HG03558 (cell line): ENCODE results near the gene FRA10AC1.

Source experiments
- ATAC-seq: cut with Tn5 transposase; IDR thresholded peaks from one replicate; pipeline ENCODE4 v1.9.1; 2021; ENCODE audit warnings: moderate number of reproducible peaks; ENCODE audit not compliant: unreplicated experiment; ENCODE audit errors: extremely low read depth

Gene FRA10AC1, protein sequence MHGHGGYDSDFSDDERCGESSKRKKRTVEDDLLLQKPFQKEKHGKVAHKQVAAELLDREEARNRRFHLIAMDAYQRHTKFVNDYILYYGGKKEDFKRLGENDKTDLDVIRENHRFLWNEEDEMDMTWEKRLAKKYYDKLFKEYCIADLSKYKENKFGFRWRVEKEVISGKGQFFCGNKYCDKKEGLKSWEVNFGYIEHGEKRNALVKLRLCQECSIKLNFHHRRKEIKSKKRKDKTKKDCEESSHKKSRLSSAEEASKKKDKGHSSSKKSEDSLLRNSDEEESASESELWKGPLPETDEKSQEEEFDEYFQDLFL

DNA sequence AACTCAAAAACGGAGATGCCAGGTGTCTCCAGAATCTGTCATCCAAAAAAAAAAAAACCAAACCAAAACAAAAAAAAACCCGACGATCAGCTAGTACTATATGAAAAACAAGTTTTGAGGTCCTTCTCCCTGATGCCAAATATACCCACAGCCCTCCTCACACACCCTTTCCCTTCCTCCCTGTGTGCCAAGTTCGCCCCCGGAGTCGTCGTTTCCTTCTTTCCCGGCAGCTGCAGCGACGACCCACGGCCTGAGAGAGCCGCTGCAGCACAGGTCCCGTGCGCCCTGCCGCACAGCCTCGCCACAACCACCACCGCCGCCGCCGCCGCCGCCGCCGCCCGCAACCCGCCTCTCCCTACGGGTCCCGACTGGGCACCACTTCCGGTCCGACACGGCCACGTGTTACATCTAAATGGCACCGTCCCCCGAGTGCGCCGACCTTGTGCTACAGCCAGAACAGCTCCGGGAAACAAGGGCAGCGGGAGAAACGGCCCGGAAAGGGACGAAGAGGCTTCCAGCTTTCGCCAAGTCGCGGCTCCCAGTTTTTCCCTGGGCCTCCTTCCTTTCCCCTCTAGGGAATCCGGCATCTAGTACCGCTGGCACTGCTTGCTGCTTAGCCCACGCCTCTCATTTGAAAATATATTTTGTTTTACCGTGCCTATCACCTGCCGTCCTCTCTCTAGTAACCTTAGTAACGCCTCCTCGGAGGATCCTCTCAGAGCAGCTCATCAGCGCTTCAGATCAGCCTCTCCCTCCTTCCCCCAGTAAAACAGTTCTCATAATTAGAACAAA, at the start of gene FRA10AC1:
FRA10AC1 (minus strand) TSS at position 383 of the 792 bp plus-strand sequence. CDS start 2,486 bp downstream, outside the sequence.
- peak; percentile 47 for ATAC-seq

DNA sequence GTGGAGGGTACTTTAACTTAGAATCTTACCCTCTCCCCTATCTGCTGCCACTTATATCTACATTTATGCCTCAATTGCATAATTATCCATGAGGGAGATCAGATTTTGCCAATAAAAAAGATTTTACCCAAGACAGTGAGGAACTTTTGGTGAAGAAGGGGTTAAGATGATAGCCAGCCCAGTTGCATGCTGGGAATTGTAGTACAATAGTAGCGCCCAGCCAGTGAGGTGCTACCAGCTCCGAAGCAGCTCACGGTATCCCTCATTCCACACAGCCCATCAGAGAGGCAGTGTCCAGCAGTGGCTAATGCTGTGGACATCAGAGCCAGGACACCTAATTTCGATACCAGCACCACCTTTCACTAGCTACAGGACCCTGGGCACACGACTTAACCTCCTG, 49.4 kb upstream of the FRA10AC1 start:
- no peak for ATAC-seq

DNA sequence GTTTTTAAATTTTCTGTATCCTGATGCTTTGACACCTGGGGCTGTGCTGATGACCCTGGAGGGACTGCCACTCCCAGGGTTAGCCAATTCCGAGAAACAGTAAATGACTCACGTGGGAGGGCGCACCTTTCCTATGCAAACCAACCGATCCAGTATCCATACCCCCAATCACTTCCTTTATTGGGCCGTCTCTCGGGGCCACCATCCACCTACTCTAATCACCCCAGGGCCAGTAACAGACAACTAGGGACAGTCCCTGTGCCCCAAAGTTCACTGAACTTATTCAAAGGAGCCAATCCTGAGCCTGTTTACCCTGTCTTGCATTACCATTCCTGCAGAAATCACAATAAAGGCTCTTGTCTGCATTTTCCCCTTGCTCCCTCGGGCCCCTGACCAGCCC, 48.7 kb upstream of the FRA10AC1 start:
- no peak for ATAC-seq

DNA sequence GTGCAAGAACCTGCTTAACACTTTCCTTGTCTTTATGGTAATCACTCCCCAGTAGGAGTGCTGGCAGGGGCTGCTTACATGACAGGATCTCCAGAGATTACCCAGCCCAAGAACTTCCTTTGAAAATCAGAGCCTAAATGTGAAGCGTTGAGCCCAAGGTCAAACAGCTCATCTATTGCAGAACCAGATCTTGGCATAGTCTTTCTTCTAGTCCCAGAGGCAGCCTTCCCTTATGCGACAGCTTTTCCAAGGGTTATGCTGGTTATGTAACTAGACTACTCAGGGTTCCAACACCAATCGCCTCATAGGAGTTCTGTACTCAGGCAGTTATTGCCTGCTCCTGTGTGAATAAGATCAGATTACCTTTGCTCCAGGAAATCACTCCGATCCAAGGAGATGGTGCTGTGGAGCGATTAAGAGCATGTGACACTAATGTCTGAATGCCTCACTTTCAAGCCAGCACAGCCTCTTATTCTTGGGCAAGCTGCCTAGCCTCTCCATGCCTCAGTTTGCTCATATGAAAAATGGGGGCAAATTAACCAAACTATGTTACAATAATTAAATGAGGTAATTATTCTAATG, 46.9 kb upstream of the FRA10AC1 start:
- no peak for ATAC-seq

DNA sequence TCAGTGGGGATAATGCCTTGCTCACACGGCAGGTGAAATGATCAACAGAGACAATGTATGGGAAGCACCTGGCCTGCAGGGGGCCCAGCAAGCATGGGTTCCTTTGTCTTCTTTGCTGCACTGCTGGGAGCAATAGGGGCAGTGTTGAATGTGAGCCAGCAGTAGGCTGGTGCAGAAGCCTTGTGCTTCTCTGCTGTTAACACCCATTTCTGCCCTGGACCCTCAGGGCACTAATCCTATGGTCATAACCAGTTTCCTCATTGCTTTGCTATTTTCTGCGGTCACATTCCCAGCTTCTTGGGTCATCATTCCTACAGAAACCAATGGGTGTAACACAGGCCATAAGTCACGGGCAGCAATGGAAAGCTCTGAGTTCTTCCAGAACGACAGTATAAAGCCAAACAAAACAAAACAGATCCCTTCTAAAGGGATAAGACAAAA, 44.5 kb upstream of the FRA10AC1 start:
- ATAC-seq = no peak

DNA sequence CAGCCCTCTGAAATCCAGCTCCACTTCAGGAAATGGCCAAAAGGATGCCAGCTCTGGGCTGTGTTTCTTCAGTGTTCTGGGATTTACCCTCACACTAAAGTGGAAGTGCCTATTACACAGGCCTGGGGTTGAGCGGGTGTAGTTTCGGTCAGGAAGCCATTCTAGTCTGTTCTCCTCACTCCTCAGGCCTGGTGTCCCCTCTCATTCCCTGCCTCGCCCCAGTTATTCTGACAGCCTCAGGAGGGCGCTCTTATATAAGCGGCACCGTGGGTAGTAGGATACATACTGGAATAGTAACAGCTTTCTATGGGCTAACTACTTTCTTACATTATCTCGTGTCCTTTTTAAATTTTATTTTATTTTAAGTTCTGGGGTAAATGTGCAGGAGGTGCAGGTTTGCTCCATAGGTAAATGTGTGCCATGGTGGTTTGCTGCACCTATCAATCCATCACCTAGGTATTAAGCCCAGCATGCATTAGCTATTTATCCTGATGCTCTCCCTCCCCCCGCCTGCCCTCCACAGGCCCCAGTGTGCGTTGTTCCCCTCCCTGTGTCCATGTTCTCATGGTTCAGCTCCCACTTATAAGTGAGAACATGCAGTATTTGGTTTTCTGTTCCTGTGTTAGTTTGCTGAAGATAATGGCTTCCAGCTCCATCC, 43.1 kb upstream of the FRA10AC1 start:
- no peak for ATAC-seq

DNA sequence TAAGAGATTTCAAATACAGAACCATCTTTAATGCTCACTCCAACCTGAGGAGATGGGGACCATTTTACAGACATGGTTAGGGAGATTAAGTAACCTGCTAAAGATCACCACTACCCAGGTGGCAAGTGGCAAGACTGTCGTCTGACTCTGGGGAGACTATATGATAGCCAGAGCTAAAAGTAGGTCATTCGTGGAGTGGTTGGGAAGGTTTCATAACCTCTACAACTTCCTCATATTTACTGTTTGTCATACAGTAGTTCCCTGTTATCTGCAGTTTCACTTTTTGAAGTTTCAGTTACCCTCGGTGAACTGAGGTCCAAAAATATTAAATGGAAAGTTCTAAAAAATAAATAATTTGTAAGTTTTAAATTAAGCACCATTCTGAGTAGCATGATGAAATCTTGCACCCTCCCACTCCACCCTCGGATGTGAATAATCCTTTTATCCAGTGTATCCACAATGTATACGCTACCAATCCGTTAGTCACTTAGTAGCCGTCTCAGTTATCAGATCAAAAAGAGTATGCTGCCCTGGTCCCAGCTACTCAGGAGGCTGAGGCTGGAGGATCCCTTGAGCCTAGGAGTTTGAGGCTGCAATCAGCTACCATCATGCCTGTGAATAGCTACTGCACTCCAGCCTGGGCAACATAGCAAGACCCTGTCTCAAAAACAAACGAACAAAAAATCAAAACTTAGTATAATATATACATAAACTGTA, 40.4 kb upstream of the FRA10AC1 start:
- peak; percentile 43 for ATAC-seq

DNA sequence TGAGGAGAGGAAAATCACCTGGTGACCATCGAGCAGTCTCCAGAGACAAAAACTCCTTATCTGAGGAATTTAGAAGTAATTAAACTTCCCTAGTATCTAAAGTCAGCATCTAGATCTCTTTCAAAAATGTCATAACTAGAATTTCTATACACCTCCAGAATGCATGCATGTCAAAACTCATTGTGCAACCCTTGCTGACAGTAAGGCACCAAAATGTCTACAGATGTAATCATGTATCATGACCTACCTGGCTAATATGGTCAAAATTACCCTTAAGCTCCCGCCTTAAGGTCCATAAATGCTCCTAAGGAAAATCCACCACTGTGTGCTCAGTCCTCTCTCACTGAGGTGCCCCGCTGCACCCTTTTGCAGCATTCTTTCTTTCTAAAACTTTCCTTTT, 39.0 kb upstream of the FRA10AC1 start:
- no peak for ATAC-seq

DNA sequence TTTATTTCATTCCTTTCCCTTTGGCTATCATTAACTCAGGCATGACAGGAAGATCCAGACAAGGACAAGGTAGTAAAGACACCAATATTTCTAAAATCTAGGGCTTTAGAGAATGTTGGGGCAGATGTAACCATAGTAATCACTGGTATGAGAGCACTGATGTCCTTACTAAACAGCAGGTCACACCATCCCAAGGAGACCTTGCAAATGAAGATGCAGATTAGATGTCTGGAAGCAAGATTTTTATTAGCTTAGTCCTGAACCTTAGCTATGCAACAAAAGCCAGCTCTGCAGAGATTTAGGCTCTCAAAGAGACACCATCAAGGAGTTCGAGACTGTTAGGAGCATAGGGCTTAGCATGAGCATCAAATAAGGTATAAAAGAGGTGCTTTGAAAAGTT, 23.6 kb upstream of the FRA10AC1 start:
- no peak for ATAC-seq

DNA sequence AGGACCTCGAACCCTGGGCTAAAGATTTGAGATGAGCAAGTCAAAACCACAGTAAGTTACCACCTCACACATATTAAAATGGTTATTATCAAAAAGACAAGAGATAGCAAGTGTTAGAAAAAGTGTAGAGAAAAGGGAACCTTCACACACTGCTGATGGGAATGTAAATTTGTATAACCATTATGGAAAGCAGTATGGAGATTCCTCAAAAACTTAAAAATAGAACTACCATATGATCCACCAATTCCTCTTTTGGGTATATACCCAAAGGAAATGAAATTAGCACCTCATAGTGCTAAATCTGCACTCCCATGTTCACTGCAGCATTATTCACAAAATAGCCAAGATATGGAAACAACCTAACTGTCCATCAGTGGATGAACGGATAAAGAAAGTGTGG, 20.8 kb upstream of the FRA10AC1 start:
- ATAC-seq = no peak

DNA sequence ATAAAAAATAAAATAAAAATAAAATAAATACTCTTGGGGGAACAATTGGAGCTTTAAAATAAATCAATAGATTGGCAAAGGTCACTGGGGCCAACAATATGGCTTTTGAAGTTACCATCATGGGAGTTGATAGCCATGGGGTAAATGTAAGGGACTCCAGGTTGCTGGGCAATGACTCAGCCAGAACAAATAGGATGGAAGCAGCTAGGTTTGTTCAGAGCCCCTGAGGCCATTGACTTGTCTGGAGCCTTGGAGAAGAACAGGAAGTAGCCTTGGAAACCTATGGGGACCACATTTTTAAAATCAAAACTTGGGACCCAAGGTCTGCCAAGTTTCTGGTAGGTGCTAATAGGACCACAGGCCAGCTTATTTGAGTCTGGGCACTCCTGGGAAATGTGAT, 20.2 kb upstream of the FRA10AC1 start:
- no peak for ATAC-seq

DNA sequence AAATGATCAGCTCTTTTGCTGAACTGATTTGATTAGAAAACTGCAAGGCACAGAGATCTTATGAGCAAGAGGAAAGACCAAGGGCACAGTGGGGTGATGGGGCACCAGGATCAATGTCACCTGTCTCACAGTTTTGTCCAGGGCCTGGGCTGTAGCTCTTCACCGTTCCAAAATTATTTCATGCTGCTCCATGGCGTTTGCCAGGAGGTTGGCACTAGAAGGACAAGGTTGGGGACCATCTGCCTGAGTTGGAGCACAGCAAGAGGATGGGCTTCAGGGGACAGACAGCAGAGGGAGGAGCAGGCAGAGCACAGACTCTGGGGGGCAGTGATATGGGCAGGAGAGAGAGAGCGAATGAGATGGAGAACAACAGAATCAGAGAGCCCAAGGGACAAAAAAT, 17.5 kb upstream of the FRA10AC1 start:
- no peak for ATAC-seq

DNA sequence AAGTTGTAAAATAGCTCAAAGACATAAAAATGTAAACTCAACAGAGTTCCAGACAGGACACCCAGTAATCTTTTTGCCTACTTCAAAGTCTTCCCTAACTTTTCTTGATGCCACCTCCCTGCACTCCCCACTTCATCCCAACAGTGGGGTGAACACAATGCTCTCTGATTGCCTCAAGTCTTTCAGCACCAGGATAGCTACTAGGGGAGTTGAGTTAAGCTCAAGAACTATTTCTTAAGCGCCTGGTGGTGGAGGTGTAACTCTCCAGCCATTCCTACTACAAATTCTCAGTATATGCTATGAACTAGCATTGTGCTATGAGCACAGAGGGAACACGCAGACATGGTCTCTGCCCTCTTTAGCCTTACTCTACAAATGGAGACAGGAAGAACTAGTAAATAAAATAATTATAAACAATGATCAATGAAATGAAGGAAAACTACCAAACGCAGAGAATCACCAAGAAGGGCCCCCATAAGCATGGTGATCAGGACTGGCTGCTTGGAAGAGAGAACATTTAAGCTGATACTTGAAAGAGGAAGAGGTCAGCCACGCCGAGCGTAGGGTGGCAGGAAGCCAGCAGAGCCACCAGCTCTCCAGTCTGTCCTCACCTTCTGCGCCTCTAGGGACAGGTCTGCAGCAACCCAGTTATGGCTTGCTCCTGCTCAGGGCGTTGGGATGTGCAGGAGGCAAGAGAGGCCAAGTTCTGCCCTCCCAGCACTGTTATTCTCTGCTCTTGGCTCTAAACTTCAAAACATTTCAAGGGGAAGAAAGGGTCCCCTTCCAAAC, 16.7 kb upstream of the FRA10AC1 start:
- ATAC-seq = no peak

DNA sequence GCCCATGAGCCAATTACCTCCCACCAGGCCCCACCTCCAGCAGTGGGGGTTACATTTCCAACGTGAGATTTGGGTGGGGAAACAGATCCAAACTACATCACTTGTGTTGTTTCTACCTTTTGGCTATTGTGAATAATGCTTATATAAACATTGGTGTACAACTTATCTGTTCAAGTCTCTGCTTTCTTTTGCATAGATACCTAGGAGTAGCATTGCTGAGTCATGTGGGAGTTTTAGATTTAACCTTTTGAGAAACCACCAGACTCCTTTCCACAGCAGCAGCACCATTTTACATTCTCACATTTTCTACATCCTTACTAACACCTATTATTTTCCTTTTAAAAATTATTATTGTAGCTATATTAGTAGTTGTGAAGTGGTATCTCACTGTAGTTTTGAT, 14.4 kb upstream of the FRA10AC1 start:
- no peak for ATAC-seq

DNA sequence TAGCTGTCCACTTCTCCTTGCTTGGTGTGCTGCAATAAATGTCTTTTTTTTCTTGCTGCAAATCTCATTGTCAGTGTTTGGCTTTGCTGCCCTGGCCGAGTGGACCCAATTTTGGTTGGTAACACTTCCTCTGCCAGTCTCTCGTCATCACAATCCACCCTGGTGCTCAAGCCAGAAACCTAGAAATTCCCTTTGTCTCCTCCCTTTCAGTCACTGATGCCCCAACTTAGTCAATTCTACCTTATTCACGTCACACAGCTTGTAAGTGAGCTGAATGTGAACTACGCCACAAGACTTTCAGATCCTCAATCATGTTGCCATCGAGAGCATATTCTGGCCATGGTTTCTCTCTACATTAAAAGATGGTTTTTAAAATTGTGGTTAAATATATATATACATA, 13.0 kb upstream of the FRA10AC1 start:
- ATAC-seq = peak; percentile 89

DNA sequence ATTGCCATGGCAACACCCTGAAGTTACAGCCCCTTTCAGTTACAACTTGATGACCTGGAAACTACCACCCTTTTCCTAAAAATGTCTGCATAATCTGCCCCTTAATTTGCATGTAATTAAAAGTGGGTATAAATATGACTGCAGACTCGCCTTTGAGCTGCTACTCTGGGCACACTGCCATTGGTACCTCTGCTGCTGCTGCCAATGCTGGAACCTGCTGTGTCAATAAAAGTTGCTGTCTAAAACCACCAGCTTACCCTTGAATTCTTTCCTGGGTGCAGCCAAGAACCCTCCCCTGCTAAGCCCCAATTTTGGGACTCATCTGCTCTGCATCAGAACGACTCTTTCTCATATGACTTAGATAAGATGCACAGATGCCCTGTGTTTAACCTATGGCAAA, 10.2 kb upstream of the FRA10AC1 start:
- no peak for ATAC-seq

DNA sequence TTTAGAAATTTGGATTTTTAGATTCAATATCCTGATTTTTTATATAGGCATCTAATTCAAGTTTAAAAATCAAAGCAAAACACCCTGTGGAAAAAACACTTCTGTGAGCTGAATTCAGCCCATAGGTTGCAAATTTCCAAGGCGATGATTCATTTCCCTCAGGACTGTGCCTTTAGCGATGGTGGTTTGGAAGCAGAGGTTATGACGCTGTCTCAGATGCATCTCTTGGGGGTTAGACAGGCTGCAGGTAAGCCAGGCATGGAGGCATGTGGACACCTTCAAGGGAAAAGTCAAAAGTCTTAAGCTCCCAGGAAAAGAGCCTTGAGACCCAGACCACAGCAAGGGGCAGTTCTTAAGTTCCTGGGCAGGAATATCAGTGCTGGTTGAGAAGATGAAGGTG, 9.5 kb upstream of the FRA10AC1 start:
- no peak for ATAC-seq

DNA sequence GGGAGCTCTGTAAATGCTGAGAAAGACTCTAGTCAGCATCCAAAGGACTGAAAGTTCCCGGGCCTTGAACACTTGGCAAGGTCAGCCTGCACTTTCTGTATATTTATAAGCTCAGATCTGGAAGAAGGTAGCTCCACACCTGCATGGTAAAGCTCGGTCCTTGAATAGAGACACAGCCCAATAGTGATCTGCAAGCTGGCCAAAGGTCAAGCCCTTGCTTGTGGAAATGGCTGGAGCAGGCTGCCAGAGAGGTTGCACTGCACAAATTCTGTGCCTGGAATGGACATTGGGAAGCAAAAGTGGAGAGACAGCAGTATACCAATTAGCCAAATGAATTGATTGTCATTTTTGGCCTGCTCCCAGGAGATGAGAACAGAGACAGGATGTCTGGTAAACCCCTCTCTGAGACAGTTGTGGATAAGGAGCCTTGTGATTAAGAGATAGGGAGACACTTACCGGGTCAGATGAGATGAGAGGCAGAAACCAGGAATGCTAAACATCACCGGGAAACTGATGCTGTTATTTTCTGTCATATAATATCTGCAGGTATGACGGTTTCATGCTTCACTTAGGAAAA, 8.0 kb upstream of the FRA10AC1 start:
- no peak for ATAC-seq

DNA sequence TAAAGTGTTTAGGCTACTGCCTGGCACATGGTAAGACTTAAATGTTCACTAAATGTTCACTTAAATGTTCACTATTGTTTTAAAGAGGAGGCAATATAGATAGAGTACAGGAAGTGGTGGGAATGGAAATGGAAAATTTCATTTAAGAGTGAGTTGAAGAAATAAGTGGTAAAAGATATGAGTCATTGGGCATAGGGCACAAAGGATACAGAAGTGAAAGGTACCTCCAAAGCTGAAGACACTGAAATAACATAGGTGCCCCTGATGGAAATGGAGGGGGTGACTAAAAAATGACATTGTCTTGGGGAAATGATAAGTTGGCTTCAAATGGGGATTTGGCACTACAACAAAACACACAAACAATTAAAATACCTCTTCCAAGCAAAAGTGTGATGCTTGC, 5.2 kb upstream of the FRA10AC1 start:
- no peak for ATAC-seq
